Skeletal muscle satellite cell (primary cell): ENCODE measurements around the gene ACTL9.

Experiments used
- H3K27me3 ChIP-seq: 2 replicates; pipeline ENCODE4 v1.7.0; 2013; ENCODE audit warnings: low read length; ENCODE audit not compliant: control insufficient read depth, insufficient read depth
- H3K36me3 ChIP-seq: 2 replicates; pipeline ENCODE4 v1.7.0; 2013; ENCODE audit warnings: mild to moderate bottlenecking, control low read depth, low read length; ENCODE audit not compliant: insufficient read depth
- H3K4me1 ChIP-seq: 2 replicates; pipeline ENCODE4 v1.7.0; 2013; ENCODE audit warnings: low read length; ENCODE audit not compliant: control insufficient read depth, insufficient read depth
- H3K4me2 ChIP-seq: 2 replicates; pipeline ENCODE4 v1.7.0; 2013; ENCODE audit warnings: mild to moderate bottlenecking, low read length
- H3K4me3 ChIP-seq: 2 replicates; pipeline ENCODE4 v1.7.0; 2013; ENCODE audit warnings: low read length
- H3K9ac ChIP-seq: 2 replicates; pipeline ENCODE4 v1.7.0; 2013; ENCODE audit warnings: mild to moderate bottlenecking, low read depth, low read length, moderate library complexity
- H3K9me3 ChIP-seq: replicated peaks from 2 replicates; pipeline ENCODE4 v1.7.0; 2013; ENCODE audit warnings: mild to moderate bottlenecking, control low read depth, low read length

ACTL9 gene

GRCh38 chr19:8663920-8664670 lies 34.5 kb downstream of the ACTL9 start:
- H3K9me3 ChIP-seq, result no peaks in the 10 kb centered on the region
- H3K4me2 ChIP-seq, result no peak overlapping the region
- H3K4me3 ChIP-seq, result no peak overlapping the region
- no peaks in the 10 kb centered on the region for H3K36me3 ChIP-seq
- no peaks in the 10 kb centered on the region for H3K27me3 ChIP-seq
- H3K9ac ChIP-seq, result no peak overlapping the region
- H3K4me1 ChIP-seq, result no peaks in the 10 kb centered on the region

- no peak overlapping the region for H3K9ac ChIP-seq
- no peaks in the 10 kb centered on the region for H3K27me3 ChIP-seq
- H3K36me3 ChIP-seq, result no peaks in the 10 kb centered on the region
- H3K4me3 ChIP-seq, result no peak overlapping the region
- no peak overlapping the region for H3K4me2 ChIP-seq
- H3K4me1 ChIP-seq, result no peaks in the 10 kb centered on the region
- H3K9me3 ChIP-seq, result no peaks in the 10 kb centered on the region
Observed at GRCh38 chr19:8662263-8662662, 36.3 kb downstream of the ACTL9 start.

- H3K9me3 ChIP-seq, result no peaks in the 10 kb centered on the region
- no peaks in the 10 kb centered on the region for H3K4me1 ChIP-seq
- H3K4me3 ChIP-seq, result no peak overlapping the region
- no peaks in the 10 kb centered on the region for H3K27me3 ChIP-seq
- no peaks in the 10 kb centered on the region for H3K36me3 ChIP-seq
- no peak overlapping the region for H3K9ac ChIP-seq
- no peak overlapping the region for H3K4me2 ChIP-seq
Observed at GRCh38 chr19:8659905-8660304, 38.7 kb downstream of the ACTL9 start.

GRCh38 chr19:8657869-8658268 lies 40.7 kb downstream of the ACTL9 start:
- no peaks in the 10 kb centered on the region for H3K4me1 ChIP-seq
- H3K4me3 ChIP-seq, result no peak overlapping the region
- no peaks in the 10 kb centered on the region for H3K9me3 ChIP-seq
- H3K27me3 ChIP-seq, result no peaks in the 10 kb centered on the region
- no peaks in the 10 kb centered on the region for H3K36me3 ChIP-seq
- no peak overlapping the region for H3K4me2 ChIP-seq
- H3K9ac ChIP-seq, result no peak overlapping the region

- Histone ChIP-seq H3K4me1 (no peaks in the 10 kb centered on the region), H3K4me2 (no peak overlapping the region), H3K9ac (no peak overlapping the region), H3K27me3 (peaks cover 3% of the 10 kb centered on the region), H3K4me3 (no peak overlapping the region), H3K9me3 (no peaks in the 10 kb centered on the region), H3K36me3 (no peaks in the 10 kb centered on the region)
Observed at GRCh38 chr19:8655340-8655709, 43.3 kb downstream of the ACTL9 start.

- H3K36me3 ChIP-seq, result no peaks in the 10 kb centered on the region
- H3K4me2 ChIP-seq, result peak overlapping the region; percentile 60
- peak overlapping the region; percentile 36 for H3K4me3 ChIP-seq
- peaks cover 3% of the 10 kb centered on the region for H3K27me3 ChIP-seq
- H3K4me1 ChIP-seq, result no peaks in the 10 kb centered on the region
- H3K9me3 ChIP-seq, result no peaks in the 10 kb centered on the region
- H3K9ac ChIP-seq, result no peak overlapping the region
Observed at GRCh38 chr19:8654591-8655339, 43.8 kb downstream of the ACTL9 start.

- Histone ChIP-seq H3K9me3 (no peaks in the 10 kb centered on the region), H3K4me3 (no peak overlapping the region), H3K36me3 (no peaks in the 10 kb centered on the region), H3K4me2 (no peak overlapping the region), H3K4me1 (no peaks in the 10 kb centered on the region), H3K27me3 (peaks cover 7% of the 10 kb centered on the region), H3K9ac (no peak overlapping the region)
Observed at GRCh38 chr19:8648240-8648639, 50.4 kb downstream of the ACTL9 start.
